NT2/D1 (cell line): ENCODE measurements around the gene THSD7A.

Experiments
- SUZ12 ChIP-seq: IDR thresholded peaks from 2 replicates; pipeline ENCODE4 v1.6.1; 2011; ENCODE audit not compliant: insufficient read length, insufficient read depth; ENCODE audit errors: extremely low read depth
- YY1 ChIP-seq: IDR thresholded peaks from 2 replicates; pipeline ENCODE4 v1.6.1; 2011; ENCODE audit not compliant: insufficient read length, insufficient read depth
- ZNF274 ChIP-seq: IDR thresholded peaks from 2 replicates; pipeline ENCODE4 v1.6.1; 2011; ENCODE audit warnings: mild to moderate bottlenecking, low read depth, low read length

DNA sequence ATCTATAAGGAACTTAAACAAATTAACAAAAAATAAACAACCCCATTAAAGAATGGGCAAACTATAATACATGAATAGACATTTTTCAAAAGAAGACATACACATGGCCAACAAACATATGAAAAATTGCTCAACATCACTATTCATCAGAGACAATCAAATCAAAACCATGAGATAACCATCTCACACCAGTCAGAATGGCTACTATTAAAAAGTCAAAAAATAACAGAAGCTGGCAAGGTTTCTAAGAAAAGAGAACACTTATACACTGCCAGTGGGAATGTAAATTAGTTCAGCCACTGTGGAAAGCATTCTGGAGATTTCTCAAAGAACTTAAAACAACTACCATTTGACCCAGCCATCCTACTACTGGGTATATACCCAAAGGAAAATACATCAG is 280.5 kb downstream of the THSD7A start:
- no peak for TF ChIP-seq YY1
- no peak for TF ChIP-seq ZNF274
- no peak for TF ChIP-seq SUZ12
